HG02840 (cell line): ENCODE results near the gene ANKS1A.
"Not testable (repeated sequence)": the region's sequence is repeated elsewhere in the genome, so short reads cannot be mapped to it uniquely, and the experiment has no call there.

Source experiments
- ATAC-seq: cut with Tn5 transposase; IDR thresholded peaks from one replicate; pipeline ENCODE4 v1.9.1; 2021; ENCODE audit warnings: mild to moderate bottlenecking, moderate library complexity, moderate number of reproducible peaks; ENCODE audit not compliant: unreplicated experiment, low FRiP score

The ANKS1A gene

GRCh38 chr6:35089935-35090505 lies 201.0 kb downstream of the ANKS1A start:
- ATAC-seq, result no peak

DNA sequence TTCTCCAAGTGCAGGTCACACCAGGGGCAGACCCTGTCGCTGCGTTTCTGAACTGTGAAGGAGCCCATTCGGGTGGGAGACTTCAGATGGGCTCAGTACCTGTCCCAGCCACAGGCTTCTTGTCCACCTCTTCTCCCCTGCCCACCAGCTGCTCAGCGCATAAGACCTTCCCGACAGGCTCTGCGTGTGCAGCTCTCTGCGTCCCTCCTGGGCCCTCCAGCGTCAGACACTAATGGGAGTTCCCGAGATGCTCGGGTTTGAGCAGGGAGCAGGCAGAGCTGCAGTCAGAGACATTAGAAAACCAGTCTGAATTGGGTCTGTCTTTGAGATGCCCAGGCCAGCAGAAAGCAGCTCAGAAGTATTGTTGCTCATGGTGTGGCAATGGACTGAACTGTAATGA lies 201.7 kb downstream of the ANKS1A start:
- ATAC-seq, result no peak

- no peak for ATAC-seq
Observed at GRCh38 chr6:35091346-35092083, 202.5 kb downstream of the ANKS1A start.

GRCh38 chr6:35092362-35093117 lies 203.5 kb downstream of the ANKS1A start:
- ATAC-seq, result no peak

DNA sequence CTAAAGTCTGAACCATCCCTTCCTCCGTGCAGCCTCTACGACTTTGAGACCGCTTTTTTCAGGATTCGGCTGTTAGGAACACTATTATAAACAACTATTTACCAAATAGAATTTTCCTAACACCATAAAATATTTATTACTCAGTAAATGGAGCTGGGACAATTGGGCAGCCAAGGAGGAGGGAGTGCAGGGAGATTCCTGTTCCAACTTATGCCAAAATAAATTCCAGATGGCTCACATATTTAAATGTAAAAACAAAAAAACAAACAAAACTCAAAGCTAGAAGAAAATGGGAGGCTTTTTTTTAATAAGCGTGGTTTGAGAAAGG lies 204.0 kb downstream of the ANKS1A start:
- no peak for ATAC-seq

DNA sequence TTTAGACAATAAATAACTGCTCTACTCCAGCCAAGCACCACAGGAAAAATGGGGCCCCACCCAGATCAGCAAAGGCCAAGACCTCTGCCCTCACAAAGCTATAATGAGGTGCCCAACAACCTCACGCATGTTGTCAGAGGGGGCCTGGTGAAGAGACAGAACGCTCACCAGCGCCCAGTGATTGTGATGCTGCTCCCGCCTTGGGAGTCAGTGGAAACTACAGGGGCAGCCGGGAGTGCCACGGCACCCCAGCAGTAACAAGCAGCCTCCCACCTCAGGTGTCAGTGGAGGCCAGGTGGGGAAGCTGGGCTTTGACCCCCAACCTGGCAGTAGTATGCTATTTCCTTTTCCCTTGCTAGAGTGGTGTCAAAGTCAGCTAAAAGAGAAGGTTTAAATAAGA lies 204.7 kb downstream of the ANKS1A start:
- no peak for ATAC-seq

GRCh38 chr6:35094183-35094582 lies 205.1 kb downstream of the ANKS1A start:
- no peak for ATAC-seq

DNA sequence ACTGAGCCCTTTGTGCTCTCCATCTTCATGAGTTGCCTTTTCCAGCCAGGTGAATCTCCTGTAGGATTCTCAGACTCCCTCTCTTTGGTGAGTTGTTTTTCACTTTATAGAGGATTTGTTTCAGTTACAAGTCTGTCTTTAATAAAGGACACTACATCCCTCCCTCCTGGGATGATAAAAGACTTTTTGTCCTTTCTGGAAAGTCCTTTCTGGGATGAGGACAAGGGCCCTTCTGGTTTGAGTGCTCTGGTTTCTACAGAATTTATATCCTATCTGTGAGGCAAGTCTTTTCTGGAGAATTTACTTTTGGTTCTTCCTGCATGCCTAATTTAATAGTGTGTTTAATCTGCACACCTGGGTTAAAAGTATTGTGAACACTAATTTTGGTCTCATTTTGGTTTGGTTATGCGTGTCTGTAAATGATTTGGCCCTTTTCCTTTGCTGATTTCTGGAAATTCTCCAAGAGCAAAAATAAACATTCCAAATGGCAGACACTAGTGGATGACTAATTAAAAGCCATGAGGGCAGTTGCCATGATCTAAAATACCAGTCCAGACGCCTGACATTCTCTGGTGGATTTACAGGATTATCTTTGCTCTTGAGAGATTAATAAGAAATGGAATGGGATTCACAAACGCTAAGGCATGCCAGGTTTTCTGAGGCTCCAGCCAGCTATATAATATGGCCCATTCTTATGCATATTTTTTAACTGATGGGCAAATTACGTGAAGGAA lies 207.2 kb downstream of the ANKS1A start:
- ATAC-seq, result no peak

- ATAC-seq, result no peak
Observed at GRCh38 chr6:35099116-35099515, 210.1 kb downstream of the ANKS1A start.

DNA sequence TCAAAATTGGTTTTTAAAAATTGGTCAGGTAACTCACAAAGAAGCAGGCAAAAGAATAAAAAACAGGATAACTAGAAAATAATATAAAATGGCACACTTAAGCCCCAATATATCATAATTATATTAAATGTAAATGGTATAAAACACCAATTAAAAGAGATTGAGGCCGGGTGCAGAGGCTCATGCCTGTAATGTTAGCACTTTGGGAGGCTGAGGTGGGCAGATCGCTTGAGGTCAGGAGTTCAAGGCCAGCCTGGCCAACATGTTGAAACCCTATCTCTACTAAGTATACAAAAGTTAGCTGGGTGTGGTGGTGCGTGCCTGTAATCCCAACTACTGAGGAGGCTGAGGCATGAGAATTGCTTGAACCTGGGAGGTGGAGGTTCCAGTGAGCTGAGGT lies 216.0 kb downstream of the ANKS1A start:
- no peak for ATAC-seq

DNA sequence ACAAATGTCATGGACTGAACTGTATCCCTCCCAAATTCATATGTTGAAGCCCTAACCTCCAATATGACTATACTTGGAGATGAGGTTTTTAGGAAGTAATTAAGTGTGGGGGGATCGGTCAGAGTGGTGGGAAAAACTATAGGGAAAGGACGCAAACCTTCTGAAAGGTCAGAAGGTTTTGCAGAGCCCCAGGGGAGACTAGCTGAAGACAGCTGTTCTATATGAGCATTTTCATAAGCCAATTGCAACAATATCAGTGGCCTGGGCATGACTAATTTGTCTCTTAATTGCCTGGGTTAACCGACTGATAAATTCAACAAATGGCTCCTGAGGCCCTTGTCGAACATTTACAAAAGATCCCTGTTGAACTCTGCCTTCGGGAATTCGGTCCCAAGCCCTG lies 217.0 kb downstream of the ANKS1A start:
- not testable (repeated sequence) for ATAC-seq

GRCh38 chr6:35107208-35107607 lies 218.2 kb downstream of the ANKS1A start:
- ATAC-seq, result not testable (repeated sequence)

DNA sequence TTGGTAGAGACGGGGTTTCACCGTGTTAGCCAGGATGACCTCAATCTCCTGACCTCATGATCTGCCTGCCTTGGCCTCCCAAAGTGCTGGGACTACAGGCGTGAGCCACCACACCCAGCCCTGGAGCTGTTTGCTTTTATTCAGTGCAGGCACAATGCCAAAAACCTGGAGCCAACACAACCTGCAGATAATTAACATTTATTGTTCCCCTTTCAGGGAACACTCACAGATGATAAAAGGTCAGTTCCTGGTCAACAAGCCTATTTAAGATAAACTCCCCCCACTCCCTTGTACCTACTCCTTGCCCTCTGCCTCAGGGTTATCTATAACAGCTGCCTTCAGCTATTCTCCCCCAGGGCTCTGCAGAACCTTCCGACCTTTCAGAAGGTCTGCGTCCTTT lies 218.7 kb downstream of the ANKS1A start:
- not testable (repeated sequence) for ATAC-seq

DNA sequence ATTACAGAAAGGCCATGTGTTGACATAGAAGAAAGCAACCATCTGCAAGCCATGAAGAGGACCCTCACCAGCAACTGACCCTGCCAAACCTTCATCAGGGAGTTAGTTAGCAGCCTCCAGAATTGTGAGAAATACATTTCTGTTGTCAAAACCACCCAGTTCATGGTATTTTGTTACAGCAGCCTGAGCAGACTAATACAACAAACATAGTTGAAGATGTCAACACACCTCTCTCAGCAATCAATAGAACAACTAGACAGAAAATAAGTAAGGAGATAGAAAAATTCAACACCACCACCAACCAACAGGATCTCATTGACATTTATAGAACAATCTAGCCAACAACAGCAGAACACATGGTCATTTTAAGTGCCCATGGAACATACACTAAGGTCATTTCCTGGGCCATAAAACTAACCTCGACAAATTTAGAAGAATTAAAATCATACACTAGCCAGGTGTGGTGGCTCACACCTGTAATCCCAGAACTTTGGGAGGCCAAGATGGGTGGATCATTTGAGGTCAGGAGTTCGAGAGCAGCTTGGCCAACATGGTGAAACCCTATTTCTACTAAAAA lies 219.3 kb downstream of the ANKS1A start:
- no peak for ATAC-seq

DNA sequence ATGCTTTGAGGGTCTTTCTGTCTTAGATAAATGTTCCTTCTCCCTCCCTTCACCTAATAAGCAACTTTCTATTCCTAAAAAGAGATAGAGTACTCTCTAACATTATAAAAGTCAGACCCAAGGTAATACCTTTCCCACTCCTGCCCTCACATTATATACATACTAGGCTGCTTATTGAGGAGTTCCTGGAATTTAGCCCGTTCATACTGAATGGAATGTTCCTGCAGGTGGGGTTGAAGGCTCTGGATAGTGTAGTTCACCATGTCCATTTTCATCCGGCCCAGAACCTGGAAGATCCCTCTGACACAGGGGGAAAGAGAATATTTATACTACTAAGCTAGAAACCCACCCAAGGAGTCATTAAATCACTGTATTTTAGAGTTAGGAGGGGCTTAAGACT lies 231.7 kb downstream of the ANKS1A start:
- no peak for ATAC-seq

- no peak for ATAC-seq
Observed at GRCh38 chr6:35124356-35124755, 235.3 kb downstream of the ANKS1A start.

- no peak for ATAC-seq
Observed at GRCh38 chr6:35128042-35128441, 239.0 kb downstream of the ANKS1A start.

GRCh38 chr6:35128496-35128895 lies 239.4 kb downstream of the ANKS1A start:
- ATAC-seq, result no peak

DNA sequence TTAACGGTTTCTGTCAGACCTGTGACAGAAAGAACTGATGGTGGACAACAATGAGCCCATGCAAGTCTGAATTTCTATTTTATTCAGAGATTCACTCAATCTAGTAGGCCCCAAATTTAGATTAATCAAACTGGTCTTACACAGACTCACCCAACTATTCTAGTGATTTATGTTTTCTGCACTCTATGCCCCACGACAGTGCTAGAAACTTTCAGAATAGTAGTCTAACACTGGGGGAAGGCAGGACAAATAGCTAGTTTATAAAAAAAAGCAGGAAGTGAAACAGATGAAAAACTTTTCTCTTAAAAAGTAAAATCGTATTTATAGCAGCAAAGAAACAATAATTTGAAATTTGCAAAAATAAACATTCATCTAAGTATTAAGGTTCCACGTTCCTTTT lies 247.1 kb downstream of the ANKS1A start:
- ATAC-seq, result no peak

DNA sequence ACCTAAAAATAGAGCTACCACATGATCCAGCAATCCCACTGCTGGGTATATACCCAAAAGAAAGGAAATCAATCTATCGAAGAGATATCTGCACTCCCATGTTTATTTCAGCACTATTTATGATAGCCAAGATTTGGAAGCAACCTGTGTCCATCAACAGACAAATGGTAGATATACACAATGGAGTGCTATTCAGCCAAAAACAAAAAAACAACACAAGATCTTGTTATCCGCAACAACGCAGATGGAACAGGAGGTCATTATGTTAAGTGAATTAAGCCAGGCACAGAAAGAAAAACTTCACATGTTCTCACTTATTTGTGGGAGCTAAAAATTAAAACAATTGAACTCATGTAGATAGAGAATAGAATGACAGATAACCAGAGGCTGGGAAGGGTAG lies 249.1 kb downstream of the ANKS1A start:
- not testable (repeated sequence) for ATAC-seq

DNA sequence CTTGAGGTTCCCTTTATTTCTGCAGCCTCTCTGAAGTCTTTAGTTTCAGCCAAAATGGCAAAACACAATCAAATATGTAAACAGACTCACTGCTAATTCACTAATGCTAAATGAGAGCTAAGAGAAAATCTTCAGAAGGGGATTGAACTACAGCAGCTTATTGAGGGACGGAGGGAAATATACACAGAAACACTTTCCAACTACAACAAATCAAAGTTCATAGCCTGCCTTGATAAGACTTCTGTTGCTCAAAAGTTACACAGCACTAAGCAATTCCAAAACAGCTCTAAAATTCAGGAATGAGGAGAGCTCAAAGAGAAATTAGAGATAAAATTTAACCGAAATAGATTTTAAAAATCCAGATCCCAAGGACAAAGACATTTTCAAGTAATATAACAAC lies 250.4 kb downstream of the ANKS1A start:
- ATAC-seq, result no peak
